ENCODE data around the gene SUV39H1.
"Not testable (repeated sequence)": the region's sequence is repeated elsewhere in the genome, so short reads cannot be mapped to it uniquely, and the experiment has no call there.

SUV39H1 gene

DNA sequence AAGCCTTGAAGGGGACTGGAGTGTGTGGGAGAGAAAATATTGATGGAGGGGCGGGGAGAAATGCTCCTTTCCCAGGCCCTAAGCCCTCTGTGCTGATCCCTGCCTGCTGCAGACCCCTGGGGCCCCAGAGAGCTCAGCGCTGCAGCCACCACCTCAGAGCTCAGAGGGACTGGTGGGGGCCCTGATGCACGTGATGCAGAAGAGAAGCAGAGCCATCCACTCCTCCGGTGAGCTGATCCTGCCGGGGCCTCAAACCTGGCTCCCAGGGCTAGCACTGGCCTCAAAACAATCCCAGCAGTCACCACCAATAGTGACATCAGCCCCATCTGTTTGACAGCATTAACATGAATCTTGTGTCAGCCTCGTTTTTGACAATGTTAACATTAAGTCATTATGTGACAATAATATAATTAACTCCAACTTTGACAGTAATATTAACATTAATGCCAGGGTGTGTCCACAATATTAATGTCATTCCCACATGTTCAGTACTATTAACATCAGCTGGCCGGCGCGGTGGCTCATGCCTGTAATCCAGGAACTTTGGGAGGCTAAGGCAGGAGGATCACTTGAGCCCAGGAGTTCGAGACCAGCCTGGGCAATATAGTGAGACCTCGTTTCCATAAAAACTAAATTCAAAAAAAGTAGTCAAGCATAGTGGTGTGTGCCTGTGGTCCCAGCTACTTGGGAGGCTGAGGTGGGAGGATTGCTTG is 7.2 kb upstream of the SUV39H1 start:
- DNase-seq: no peak

DNA sequence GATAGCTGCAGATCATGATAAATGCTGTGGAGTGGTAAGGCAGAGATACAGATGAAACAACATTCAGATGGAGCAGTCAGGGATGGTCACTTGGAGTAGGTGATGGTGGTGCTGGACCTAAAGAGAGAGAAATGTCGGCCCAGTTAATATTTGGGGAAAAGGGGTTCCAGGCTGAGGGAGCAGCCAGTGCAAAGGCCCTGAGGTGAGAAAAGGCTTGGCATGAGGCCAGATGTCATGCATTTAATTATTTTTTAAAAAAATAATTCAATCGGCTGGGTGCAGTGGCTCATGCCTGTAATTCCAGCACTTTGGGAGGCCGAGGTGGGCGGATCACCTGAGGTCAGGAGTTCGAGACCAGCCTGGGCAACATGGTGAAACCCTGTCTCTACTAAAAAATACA is 4.8 kb upstream of the SUV39H1 start:
- not testable (repeated sequence) for DNase-seq

DNA sequence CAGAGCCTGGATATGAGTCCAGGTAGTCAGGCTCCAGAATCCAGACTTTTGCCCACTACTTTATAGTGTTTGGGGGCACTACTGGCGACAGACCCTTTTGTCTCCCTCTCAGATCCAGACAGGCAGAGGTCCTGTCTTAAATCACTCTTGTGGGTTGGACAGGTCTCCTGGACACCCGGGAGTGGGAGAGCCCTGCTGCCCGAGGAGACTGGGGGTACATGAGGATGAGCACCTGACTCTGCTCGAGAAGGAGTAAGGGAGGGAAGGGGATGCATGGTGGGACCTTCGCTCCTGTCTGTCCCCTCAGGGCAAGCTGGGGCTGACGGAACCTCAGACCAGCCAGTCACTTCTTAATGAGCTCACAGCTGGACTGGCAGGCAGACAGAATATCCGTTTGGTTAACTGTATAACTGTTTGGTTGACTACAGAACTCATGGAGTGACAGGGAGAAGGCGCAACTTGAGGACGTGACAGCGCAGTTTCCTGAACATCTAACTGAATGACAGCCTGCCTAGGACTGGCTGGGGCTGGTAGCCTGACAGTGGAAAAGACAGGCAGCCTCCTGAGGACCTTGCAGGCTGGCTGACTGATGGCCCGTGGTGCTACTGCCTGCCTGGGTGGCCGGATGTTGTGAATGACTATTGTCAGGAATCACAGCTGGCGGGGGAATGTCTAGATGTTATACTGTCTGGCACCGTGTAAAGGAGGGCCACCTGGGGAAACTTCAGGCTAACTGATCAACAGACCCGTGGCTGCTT is 1.6 kb upstream of the SUV39H1 start:
- no peak for DNase-seq

DNA sequence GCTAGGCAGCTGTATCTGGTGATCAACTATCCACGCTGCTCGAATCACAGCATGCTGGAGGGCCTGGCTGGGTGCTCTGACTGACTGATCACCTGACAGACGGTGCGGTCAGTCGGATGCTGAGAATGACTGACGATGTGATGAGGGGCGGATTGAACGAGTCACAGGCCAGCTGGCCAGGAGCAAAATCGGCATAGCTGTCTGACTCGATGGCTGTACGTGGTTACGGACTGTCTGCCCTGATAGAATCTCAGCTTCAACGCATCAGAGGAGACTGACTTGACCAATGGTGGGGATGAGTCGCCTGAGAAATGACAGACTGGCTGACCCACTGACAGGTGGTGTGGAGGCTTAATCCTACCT is 1.0 kb upstream of the SUV39H1 start:
- no peak for DNase-seq

DNA sequence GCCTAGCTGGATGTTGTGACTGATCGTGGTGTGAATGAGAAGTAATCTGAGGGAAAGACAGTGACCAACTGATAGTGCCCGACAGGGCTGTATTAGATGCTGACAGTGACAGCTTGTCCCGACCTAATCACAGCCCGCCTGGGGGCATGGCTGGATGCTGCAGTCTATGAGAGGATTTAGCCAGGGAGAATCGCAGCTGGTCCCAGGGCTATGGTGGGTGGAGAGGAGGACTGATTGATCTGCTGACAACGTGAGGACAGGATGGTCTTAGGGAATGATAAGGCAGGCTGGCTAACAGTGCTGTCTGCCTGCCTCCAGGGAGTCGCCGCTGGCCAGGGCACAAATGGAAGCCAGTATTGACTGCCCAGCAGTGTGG is 621 bp upstream of the SUV39H1 start:
- DNase-seq: no peak

DNA sequence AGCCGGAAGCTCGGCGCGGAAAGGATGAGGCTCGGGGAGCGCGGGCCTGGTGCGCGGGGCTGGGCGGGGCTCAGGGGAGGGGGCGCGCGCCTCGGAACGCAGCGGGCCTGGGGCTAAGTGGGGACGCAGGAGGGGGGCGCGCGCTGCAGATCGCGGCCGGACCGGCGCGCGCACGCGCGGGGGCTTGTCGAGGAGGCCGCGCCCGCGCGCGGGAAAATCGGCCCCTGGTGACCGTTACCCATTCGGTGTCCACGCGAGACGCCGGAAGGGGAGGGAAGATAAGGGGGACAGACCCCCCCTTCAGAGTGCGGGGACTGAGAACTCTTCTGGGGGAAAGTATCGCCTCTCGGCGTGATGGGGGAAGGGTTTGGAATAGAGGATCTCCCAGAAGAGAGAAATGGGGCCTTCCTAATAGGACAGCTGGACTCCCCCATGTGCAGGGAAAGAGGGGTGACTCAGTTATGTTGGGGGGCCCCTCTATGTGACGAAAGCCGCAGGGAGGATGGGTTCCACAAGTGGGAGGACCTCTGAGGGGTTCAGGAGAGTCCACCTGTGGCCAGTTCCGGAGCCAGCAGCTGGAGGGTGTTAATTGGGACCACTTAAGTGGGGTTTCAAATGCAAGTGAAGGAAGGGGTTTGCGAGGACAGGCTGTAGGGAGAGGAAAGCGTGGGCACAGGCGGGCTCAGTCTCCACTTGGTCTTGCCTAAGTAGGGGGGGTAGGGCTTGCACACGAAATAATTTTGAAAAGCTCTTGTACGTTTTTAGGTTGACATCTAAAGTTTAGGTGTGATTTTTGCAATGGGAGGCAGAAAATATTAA is 584 bp downstream of the SUV39H1 start:
- DNase-seq: peak in 1 of 2 experiments; percentile 17

DNA sequence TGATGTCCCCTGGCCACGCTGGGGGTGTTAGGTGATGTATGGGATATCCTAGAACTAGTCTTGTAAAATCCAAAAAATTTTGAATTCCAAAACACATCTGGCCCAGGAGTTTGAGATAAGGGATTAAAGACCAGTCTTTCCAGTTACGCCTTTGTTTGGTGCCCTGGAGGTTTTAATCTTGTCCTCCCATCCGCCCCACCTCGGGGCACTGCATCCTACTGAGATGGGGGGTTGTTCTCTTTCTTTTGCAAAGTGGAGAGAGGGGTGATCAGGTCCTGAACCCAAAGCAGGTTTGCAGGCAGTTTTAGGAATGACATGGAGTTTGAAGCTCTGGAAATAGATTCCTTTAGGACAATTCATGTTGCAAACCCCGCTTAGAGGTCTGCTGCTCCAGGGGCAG is 1.8 kb downstream of the SUV39H1 start:
- no peak for DNase-seq

DNA sequence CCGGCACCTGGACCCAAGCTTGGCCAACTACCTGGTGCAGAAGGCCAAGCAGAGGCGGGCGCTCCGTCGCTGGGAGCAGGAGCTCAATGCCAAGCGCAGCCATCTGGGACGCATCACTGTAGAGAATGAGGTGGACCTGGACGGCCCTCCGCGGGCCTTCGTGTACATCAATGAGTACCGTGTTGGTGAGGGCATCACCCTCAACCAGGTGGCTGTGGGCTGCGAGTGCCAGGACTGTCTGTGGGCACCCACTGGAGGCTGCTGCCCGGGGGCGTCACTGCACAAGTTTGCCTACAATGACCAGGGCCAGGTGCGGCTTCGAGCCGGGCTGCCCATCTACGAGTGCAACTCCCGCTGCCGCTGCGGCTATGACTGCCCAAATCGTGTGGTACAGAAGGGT is 3.7 kb downstream of the SUV39H1 start:
- no peak for DNase-seq

DNA sequence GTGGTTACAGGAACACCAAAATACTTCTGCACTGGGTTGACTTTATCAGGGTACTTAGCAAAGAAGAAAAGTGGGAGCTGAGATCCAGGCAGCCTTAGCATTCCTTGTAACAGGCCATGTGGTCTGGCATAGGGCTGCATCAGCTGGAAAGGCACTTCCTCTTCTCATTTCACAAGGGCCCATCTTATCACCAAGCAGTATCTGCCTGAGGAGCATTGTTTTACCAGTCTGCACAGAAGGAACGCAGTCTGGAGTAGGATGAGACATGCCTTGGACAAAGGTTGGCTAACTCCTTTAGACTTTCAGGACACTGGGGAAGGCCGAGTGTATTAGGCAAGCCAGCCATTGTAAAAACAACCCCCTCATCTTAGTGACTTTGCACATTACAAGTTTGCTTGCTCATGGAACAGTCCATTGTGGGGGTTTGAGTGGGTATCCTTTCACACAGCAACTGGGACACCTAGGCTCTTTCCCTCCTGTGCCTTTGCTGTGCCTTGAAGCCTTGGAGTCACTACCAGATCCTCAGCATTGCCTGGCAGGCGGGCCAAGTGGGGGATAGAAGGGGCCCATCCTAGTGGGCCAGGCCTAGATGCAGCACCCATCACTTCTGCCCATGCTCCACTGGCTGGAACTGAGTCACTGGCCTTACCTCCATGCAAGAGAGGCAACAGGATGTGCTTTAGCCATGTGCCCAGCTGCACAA is 4.6 kb downstream of the SUV39H1 start:
- no peak for DNase-seq

DNA sequence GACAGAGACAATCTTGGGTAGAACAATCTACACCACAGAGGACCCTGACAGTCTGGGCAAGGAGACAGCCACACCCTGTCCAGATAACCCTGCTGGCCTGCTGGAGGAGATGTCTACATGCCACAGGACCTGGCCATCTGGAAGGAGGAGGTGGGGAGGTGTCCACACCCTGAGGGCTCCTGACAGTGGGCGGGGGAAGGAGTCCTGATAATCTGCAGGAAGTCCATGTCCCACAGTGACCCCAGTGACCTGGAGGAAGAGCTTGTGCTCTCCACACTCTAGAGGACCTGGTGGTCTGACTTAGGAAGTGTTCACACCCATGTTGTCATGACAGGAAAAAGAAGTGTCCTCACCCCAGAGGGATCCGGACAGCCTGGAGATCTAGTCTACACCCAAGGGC is 5.5 kb downstream of the SUV39H1 start:
- no peak for DNase-seq

DNA sequence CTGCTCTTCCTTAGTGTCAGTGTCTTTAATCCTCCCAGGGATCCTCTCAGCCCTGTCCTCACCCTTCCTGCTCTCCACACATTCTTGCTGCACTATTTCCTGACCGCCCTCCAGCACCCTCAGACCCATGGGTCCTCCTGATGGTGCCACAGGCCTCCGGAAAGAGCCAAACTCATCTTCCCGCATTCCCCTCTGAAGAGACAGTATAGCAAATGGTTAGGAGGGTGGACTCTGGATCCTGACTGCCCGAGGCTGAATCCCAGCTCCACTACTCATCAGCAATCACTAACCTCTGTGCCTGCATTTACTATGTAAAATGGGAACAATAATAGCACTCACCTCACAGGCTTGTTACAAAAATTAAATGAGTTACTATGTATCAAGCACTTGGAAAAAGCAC is 6.2 kb downstream of the SUV39H1 start:
- DNase-seq: no peak

DNA sequence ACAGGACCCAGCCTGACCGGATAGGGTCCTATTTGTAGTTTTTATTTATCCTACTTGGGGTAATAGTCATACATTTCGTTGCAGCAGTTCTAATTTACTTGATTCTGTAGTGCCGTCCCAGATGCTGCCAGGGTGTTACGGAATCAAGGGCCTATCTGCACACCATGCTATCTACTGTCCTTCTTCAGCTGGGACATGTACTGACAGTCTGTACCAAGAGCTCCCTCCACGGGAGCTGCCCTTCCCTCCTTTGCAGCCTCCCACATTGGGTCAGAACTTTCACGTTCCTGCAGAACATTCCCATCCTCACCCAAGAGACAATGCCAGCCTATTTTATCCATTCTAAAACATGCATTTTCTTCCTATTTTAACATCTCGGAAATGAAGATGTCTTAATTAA is 6.7 kb downstream of the SUV39H1 start:
- no peak for DNase-seq

DNA sequence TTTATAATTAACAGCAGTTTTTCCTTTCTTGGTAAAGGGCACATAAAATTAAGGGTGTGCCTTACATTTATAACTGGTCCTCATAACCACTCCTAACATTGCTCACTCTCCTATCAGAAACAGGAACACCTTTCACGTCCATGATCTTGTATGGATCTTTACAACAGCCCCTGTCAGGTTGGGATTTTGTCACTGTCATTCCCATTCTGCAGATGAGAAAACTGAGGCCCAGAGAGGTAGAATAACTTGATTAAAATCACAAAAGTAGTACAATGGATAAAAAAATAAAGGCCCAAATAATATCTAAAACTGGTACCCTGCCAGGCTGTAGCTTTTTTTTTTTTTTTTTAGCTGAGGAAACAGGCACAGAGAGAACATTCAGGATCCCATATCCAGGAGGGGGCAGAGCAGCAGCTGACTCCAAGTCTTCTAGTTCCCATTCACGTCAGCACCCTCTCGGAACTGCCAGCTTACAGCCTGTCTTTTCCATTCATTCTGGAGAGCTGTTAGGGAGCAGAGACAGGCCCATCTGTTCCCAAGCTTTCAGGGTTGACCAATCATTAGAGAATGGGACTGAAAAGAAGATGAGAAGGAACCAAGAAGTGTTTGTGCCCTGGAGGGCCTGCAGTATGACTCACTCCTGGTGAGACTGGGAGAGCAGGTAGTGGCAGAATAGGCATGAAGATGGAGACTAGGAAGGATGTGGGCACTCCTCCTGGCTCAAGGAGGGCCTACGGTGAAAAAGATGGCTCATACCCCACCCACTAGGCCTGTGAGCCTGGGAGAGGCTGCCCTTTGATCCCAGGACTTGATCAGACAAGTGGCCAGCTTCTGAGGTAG is 7.3 kb downstream of the SUV39H1 start:
- DNase-seq: no peak

DNA sequence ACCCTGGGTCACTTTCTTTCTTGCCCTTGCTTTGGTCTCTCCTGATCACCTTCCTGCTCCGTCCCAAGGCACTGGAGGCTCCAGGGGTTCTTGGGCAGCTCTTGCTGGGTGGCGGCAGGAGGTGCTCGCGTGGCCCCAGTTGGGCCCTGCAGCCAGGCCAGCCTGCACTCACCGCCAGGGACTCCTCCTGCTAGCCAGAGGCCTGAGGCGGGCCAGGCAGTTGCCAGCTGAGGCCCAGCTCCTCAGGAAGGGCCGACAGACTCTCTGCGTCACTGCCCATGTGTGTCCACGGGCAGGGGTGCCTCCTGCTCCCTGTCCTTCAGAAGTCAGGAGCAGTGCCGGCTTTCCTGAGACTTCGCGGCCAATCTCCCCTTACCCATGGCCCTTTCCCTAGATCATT is 9.3 kb downstream of the SUV39H1 start:
- DNase-seq: no peak

DNA sequence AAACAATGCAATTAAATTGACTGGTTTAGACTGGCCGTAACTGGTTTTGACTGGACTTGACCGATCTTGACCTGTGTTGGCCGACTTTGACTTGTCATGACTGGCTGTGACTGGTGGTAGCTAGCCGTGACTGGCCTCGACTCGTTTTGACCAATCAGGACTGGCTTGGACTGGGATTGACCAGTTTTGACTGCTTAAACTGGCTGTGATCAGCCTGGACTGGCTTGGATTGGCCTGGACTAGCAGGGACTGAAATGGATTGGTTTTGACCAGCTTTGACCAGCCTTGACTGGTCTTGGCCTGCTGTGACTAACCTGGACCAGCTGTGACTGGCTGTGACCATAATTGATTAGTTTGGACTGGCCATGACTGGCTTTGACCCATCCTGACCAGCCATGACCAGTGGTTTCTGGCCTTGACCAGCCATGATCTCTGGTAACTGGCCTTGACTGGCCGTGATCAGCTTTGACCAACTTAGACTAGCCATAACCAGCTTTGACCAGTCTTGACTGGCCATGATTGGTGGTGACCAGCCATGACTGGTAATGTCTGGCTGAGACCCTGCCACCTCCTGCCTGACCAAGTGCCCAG is 13.1 kb downstream of the SUV39H1 start:
- no peak for DNase-seq

DNA sequence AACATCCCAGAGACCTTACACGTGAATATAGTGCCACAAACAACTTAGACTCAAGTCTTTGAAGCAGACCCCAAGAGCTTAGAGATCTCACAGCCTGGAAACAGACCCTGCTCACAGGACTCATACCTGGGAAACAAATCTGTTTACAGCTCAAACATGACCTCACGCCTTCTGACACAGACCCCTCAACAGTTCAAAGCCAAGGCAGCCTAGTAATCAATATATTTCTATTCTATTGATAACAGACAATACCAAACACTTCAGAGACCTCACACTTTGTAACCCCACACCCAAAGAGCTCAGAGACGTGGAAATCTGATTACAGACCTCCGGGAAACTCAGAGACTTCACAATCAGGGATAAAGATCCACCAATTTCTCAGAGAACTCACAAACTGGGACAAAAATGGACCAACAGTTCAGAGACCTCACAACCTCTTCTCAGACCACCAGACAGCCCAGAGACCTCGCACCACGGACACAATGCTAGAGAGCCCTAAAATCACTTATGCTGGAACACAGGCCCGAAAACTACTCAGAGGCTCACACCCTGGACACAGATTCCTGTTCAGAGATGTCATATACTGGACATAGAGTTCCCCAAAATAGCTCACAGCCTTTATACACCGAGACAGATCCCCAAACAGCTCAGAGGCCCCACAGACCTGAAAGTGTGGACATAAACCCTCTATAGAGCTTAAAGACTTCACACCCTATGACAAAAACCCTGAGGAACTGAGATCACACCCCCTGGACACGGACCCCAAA is 14.8 kb downstream of the SUV39H1 start:
- DNase-seq: no peak

DNA sequence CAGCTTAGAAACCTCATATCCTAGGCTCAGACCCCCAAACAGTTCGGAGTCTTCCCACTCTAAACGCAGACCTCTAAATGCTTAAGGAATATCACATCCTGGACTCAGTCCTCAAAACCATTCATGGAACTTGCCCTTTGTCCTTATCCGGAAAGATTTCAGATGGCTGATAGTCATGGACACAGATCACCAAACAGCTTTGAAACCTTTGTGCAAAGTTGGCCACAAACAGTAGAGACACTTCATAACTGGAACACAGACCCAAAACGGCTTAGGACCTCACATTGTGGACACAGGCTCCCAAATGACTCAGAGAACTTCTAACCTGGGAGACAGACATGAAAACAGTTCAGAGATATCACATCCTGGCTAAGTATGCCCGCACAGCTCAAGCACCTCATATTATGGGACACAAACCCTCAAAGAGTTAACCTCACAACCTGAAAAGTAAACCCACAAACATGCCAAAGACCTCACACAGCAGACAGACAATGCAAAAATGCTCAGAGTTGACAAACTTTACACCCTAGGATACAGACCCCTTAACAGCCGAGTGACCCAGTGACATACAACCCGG is 15.5 kb downstream of the SUV39H1 start:
- no peak for DNase-seq

DNA sequence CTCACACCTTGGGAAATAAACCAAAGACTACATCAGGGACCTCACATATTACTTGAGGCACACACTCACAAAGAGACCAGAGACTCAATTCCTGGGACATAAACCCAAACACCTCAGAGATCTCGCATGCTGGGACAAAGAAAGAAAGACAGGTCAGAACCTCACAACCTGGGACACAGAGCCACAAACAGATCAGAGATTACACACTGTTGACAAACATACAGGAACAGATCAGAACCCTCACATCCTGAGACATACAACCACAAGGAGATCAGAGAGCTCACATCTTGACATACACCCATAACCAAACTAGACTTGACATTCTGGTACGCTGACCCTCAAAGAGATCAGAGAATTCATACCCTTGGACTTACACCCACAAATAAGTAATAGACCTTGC is 17.3 kb downstream of the SUV39H1 start:
- DNase-seq: no peak

DNA sequence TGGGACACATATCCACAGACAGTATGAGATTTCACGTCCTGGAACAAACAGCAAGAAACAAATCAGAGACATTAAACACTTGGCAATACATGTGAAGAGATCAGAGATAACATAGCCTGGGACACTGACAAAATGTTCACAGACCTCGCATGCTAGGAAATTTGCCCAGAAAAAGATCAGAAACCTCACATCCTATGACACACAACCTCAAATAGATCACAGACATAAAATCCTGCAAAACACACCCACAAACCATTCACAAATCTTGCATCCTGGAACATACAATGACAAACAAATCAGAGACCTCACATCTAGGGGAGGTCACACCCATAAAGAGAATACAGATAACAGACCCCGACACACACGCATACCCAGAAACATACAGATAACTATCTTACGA is 18.0 kb downstream of the SUV39H1 start:
- no peak for DNase-seq

DNA sequence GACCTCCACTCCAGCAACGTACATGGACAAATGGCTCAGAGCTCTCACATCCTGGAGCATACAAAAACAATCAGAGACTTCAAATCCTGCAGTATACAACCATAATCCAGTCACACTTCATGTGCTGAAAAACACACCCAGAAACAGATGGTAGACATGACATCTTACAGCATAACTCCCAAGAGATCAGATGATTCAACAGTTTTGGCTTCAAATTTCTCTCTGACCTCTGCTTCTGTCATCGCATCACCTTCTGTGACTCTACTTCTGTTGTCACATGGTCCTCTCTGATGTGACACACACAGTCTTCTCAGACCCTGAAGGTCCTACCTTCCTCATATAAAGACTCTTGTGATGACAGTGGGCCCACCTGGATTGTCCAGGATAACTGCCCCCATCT is 18.5 kb downstream of the SUV39H1 start:
- DNase-seq: peak in 1 of 2 experiments; percentile 8
